Colon (tissue), 2 donors: ENCODE results near the gene MECR.
"Not testable (repeated sequence)": the region's sequence is repeated elsewhere in the genome, so short reads cannot be mapped to it uniquely, and the experiment has no call there.

ENCODE experiments used
- FAIRE-seq: peaks from 2 replicates; lab custom pipeline; 2012; peaks lifted over from hg19 to GRCh38; lab: Jason Lieb, UNC
- donor health status: control.
- donor health status: control.

The MECR gene

GRCh38 chr1:29235955-29236711, 5.4 kb upstream of the MECR start, which contains the start of gene PTPRU:
Gene PTPRU (plus strand): TSS chr1:29236522. CDS start chr1:29236645, 123 bp downstream.
- FAIRE-seq, result no peak

DNA sequence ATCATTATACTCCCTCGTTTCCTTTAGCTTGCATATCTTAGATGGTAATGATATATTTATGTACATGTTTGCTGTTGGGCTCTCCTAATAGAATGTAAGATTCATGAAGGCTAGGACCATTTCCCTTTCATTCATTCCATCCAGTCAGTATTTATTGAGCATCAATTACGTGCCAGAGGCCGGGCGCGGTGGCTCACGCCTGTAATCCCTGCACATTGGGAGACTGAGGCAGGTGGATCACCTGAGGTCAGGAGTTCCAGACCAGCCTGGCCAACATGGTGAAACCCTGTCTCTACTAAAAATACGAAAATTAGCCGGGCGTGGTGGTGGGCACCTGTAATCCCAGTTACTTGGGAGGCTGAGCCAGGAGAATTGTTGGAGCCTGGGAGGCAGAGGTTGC, 4.1 kb upstream of the MECR start:
- FAIRE-seq, result not testable (repeated sequence)

- no peak for FAIRE-seq
These were observed 3.7 kb upstream of the MECR start for GRCh38 chr1:29234471-29234870.

GRCh38 chr1:29233693-29234092, 3.0 kb upstream of the MECR start:
- FAIRE-seq, result no peak

DNA sequence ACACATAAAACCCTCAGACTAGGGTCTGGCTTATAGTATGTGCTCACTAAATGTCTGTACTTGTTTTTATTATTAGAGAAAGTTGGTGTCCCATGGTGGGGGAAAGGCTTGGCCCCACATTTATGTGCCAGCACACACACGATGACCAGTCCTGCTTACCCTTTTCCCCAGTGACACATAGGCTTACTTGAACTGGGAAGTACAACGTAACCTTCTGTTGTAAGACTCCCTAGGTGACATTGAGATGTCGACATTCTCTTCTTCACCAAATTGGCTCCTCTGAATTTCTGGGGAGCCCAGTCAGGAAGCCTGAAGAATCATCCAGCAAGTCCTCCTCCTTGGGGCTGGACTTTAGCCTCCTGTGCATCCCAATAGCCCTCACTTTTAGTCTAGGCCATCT, 1.7 kb upstream of the MECR start:
- FAIRE-seq, result no peak

GRCh38 chr1:29230204-29230552, 556 bp downstream of the MECR start:
- no peak for FAIRE-seq

DNA sequence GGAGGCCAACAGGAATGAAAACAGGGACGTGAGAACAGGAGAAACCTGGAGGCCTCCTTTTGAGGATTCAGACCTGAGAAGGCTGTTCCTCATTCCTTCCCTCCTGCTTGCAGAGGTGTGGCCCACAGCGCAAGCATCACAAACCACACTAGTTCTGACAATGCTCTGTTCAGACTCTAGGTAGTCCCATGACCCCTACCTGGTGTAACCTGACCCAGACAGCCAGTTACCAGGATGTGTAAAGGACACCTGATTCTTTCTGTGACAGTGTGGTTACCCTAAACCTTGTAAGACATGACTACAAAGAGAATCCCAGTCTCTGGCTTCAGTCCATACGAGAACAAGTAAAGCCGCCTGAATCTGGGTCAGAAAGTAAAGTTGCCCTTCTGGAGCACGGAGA, 3.2 kb downstream of the MECR start:
- FAIRE-seq, result no peak

GRCh38 chr1:29225361-29225760, 5.4 kb downstream of the MECR start:
- FAIRE-seq, result no peak

DNA sequence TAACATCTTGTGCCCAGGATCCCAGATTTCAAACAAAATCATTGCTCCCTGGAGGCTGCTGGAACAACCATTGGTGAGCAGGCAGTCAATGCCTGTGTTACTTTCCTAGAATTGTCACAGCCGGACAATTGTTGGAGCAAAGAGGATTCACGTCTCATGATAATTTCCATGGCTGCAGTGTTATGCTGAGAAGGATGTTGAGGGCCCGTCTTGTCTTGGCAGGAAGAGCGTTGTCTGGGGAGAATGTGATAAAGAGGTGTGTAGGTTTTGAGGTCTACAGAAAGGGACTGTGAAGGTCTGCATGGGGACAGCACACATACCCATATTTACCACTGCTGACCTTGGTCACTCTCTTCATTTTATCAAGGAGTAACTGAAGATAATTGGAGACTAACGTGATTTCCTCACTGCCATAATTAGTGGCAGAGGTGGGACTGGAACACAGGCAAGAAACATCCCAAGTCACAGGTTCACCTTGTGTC, 6.3 kb downstream of the MECR start:
- no peak for FAIRE-seq

DNA sequence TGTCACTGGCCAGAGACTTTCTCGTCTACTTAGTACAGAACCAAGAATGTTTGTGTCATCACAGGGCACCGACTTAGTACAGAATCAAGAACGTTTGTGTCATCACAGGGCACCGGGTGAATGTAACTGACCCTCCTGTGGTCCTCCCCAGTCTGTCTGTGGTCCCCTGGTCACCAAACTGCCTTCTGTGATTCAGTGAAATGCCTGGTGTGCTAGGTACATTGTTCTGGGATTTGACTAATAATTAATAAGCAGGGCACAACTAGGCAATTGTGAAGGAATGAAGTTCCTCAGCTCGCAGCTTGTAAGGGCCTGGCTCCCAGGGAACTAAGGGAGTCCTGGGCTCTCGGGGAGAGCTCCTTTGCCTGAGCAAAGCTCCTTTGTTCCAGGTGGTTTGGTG, 7.2 kb downstream of the MECR start:
- no peak for FAIRE-seq

- FAIRE-seq, result no peak
These were observed 8.0 kb downstream of the MECR start for GRCh38 chr1:29222686-29223085.

DNA sequence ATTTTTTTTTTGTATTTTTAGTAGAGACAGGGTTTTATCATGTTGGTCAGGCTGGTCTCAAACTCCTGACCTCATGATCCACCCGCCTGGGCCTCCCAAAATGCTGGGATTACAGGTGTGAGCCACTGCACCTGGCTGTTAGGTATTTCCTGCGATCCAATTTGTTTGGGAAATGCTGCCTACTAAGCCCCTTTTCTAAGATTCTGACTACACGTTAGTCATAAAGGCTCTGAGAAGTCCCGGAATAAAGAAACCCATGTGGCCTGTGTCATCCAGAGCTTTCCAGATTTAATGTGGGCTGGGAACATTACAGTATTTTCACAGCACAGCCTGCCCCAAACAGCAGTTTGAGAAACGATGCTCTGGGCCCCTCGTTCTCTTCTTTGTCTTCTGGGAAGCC, 8.5 kb downstream of the MECR start:
- FAIRE-seq, result not testable (repeated sequence)

GRCh38 chr1:29221296-29221695, 9.4 kb downstream of the MECR start:
- FAIRE-seq, result no peak

DNA sequence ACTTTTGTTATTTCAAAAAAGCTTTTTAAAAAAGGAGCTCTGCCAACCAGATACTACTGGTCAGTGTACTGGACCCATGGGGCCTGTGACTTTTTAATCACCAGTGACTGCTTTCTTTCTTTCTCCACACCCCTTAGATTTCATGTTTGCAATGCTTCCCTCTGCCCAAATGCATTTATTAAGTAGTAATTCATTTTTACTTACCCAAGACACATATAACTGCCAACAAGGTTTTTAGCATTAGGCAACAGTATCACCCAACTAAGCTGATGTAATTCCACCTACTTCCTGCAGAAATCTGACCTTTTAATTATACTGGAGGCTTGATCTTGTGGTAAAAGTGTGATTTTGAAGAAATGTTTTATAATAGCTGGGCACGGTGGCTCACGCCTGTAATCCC, 12.5 kb downstream of the MECR start:
- FAIRE-seq, result no peak

- no peak for FAIRE-seq
These were observed 13.1 kb downstream of the MECR start for GRCh38 chr1:29217633-29218032.

DNA sequence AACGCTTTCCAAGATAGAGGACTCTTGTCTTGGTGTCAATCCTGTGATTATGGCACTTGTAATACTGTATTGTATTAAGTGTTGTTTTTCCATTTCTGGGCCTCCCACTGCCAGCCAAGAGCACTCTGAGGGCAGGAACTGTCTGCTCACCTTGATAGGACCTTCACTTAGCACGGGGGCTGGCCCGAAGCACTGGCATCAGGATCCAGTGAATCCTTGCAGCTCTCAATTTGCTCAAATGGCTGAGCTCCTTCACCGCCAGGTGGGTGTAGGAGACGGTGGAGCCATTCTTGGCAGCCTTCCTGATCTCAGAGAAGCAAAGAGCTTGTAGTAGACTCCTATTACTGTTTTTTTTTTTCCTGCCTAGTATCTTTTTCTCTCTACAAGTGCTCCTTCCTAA, 17.7 kb downstream of the MECR start:
- FAIRE-seq, result no peak

DNA sequence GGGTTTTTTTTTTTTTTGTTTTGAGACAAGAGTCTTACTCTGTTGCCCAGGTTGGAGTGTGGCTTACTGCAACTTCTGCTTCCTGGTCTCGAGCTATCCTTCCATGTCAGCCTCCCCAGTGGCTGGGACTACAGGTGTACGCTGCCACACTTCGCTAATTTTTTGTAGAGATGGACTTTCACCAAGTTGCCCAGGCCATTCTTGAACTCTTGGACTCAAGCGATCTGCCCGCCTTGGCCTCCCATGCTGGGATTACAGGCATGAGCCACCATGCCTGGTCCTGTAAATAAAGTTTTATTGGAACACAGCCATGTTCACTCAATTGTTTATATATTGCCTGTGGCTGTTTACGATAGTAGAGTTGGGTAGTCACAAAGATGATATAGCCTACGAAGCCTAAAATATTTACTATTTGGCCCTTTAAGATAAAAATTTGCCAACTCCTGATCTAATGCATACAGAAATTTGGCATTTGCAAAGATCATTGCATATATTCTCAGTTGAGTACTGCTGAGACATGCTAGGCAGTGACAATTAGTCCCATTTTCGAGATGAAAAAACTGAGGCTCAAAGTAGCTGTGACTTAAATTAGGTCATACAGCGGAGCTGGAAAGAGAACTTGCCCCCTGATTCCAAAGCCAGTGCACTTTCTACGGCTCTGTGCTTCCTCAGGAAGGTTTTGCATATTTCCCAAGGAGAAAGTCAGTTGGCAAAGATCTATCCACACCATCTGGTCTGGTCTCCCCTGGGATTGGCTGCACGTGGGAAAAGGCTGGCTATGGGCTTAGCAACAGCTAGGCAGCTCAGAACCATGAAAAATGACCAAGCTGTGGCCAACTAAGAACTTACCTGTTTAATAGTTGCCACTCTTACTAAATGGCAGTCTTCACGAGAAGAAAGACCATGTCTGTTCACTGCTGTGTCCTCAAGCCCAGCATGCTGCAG, 19.4 kb downstream of the MECR start:
- FAIRE-seq, result no peak

- FAIRE-seq, result no peak
These were observed 20.3 kb downstream of the MECR start for GRCh38 chr1:29210278-29211085.

- FAIRE-seq, result no peak
These were observed 21.6 kb downstream of the MECR start for GRCh38 chr1:29209173-29209572.

DNA sequence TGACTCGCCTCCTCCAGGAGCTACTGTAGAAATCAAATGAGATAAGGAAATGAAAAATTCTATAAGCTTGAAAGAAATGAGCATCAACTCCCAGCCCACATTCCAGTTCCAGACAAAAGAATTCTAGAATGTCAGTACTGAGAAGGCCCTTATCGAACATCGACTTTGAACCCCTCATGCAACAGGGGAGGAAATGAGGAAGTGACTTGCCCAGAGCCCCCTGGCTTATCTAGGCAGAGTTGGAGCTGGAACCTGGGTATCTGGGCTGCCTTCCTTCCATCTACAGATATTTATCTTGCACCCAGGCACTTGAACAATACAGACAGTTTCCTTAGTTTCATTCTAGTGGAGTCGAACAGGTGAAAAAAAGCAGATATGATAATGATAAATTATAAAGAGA, 22.3 kb downstream of the MECR start:
- FAIRE-seq, result no peak

- FAIRE-seq, result peak; percentile 85
These were observed 28.0 kb downstream of the MECR start for GRCh38 chr1:29202584-29203340.

DNA sequence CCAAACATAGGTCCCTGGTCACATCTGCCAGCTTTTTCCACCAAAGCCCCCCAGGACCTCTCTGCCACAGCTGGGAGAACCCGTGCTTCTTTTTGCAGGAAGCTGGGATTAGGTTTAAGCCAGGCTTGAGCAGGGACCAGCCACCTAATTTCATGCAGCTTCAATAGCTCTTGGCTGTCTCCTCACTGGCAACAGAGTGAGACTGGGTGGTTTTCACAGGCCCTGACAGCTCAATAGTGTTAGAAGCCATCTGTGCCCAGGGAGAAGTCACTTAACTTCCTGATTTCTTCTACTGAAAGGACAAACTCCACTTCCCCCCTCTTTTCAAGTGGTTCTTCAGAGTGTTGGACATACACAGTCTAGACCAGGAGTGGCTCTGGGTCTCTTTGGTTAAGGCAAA, 28.7 kb downstream of the MECR start:
- no peak for FAIRE-seq
